Measurements from ENCODE around the gene NMT1. TPM values are rescaled to one million over a fixed set of nuclear protein-coding genes. Genes with fewer than 3 reads are reported as not detected.

NMT1 gene
- total RNA-seq, 4 donors from 2014 or later = 64.7 to 99.8 (median 80.6) TPM

GRCh38 chr17:45029758-45030423, 31.2 kb upstream of the NMT1 start:
- TF ChIP-seq, protein P1, sequence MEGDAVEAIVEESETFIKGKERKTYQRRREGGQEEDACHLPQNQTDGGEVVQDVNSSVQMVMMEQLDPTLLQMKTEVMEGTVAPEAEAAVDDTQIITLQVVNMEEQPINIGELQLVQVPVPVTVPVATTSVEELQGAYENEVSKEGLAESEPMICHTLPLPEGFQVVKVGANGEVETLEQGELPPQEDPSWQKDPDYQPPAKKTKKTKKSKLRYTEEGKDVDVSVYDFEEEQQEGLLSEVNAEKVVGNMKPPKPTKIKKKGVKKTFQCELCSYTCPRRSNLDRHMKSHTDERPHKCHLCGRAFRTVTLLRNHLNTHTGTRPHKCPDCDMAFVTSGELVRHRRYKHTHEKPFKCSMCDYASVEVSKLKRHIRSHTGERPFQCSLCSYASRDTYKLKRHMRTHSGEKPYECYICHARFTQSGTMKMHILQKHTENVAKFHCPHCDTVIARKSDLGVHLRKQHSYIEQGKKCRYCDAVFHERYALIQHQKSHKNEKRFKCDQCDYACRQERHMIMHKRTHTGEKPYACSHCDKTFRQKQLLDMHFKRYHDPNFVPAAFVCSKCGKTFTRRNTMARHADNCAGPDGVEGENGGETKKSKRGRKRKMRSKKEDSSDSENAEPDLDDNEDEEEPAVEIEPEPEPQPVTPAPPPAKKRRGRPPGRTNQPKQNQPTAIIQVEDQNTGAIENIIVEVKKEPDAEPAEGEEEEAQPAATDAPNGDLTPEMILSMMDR (IDR thresholded peaks at IDR 0.05; ENCODE audit: low read depth) = no peak

GRCh38 chr17:45030733-45031132, 30.4 kb upstream of the NMT1 start:
- TF ChIP-seq, protein P1 (IDR thresholded peaks at IDR 0.05; ENCODE audit: low read depth) = no peak

DNA sequence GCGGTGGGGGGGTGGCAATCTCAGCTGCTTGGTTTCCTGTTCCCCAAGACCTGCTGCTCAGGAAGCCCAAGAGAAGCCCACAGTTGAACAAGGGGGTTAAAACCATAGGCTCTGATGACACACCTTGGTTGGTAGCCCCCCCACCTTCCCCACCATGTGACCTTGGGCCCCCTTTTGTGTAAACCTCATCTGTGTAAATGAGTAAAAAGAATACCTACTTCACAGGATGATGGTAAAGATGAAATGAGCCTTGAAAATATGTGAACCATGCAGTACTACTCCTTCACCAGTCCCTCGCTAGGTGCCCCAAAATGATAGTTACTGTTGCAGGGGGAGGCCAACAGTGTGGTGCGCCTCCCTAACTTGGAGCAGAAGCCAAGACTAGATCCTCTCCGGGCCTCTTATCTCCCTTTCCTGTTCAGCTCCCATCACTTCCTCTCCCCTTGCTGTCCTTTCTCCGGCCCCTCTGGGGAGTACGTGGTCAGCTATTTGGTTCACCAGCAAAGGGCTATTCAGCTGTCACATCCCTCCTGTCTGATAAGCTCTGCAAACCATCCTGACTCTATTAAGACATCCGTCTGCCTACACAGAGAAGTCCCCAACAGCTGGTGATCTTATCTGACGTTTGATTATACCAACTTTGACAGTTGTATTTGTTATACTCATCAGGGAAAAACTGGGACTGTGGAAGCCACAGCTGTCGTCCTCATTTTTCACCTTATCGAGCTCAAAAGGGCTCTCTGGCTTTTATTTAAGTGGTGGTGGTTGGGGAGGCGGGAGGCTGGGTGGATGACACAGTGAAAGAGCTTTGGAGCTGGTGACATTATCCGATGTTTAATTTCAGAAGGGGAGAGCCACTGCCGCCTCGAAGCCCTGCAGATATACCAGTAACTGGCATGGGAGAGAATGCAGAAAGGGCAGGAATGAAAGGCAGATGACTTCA, 29.6 kb upstream of the NMT1 start:
- TF ChIP-seq, protein P1 (IDR thresholded peaks at IDR 0.05; ENCODE audit: low read depth) = no peak

DNA sequence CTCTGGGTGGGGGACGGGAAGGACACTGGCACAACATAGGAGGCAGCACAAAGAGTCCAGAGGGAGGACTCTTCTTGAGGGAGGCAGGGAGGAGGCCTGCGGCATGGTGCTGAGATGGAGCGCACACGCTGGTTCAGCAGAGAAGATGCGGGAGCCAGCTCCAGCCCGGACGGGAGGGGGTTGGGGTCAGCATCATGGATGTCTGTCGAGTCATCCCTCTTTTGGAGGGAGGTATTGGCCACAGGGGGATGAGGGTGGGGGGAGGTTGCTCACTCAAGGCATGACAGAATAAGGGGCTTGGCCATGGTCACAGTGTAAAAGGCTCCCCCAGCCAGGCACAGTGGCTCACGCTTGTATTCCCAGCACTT, 29.0 kb upstream of the NMT1 start:
- TF ChIP-seq, protein P1 (IDR thresholded peaks at IDR 0.05; ENCODE audit: low read depth) = no peak

- TF ChIP-seq, protein P1 (IDR thresholded peaks at IDR 0.05; ENCODE audit: low read depth) = no peak
These were observed 26.5 kb upstream of the NMT1 start for GRCh38 chr17:45034599-45034998.

GRCh38 chr17:45035848-45036247, 25.3 kb upstream of the NMT1 start:
- TF ChIP-seq, protein P1 (IDR thresholded peaks at IDR 0.05; ENCODE audit: low read depth) = no peak

GRCh38 chr17:45036691-45037090, 24.4 kb upstream of the NMT1 start:
- TF ChIP-seq, protein P1 (IDR thresholded peaks at IDR 0.05; ENCODE audit: low read depth) = no peak

All from subcutaneous adipose tissue (tissue), 4 donors.